B cell (primary cell): ENCODE measurements around the gene TTPAL.

ENCODE experiments used
- EZH2 ChIP-seq: IDR thresholded peaks from 2 replicates; pipeline ENCODE4 v1.6.1; 2012; ENCODE audit warnings: borderline replicate concordance, low read depth, mild to moderate bottlenecking, moderate library complexity, low read length; ENCODE audit not compliant: insufficient read depth, poor library complexity, severe bottlenecking
- TF ChIP-seq, protein P1 (sequence below): fragments of 200-600 bp; IDR thresholded peaks from one replicate; pipeline ENCODE4 v1.8.0; 2022; ENCODE audit warnings: antibody characterized with exemption, mild to moderate bottlenecking

DNA sequence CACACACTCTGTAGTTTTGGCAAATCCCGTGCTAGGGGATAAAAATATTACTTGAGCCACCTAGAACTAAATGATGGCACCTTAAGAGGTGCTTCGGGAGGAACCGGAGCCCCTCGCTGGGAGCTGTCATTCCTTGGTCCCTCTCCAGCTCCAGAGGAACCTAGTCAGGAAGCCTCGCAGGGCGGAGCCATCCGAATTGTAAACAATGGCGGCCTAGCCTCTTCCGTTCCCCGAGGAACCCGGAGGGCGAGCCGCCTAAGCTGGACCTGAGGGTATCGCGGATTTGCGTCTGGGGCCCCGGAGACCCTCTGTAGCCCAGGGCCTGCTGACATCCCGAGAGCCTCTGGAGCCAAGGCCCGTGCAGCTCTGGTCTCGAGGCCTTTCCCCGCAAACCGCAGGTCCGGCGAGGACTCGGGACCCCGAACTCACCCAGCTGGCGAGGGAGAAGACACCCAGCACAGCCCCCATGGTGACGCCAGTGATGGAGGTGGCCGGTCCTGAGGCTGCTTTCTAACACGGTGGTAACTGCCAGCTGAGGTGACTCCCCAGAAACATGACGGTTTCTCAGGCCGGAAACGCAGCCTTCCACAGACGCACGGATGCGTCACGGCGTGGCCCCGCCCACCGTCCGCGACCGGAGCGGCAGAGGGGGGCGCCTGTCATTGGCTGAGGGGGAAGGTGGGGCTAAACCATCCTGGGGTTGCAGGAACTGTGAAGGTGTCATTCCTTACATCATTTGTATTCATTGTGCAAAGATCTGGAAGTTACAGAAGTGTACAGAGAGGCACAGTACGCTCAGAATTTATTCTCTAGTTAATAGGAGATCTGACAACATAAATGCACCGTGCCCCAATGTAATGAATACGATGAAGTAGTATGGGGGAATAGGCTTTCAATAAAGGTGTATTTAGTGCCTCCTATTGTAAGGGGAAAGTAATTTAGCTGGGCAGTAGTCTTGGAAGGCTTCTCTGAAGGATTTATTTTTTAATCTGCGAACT is 46.1 kb downstream of the TTPAL start, which contains the start of gene SERINC3:
- no peak for TF ChIP-seq EZH2
- TF ChIP-seq, protein P1, sequence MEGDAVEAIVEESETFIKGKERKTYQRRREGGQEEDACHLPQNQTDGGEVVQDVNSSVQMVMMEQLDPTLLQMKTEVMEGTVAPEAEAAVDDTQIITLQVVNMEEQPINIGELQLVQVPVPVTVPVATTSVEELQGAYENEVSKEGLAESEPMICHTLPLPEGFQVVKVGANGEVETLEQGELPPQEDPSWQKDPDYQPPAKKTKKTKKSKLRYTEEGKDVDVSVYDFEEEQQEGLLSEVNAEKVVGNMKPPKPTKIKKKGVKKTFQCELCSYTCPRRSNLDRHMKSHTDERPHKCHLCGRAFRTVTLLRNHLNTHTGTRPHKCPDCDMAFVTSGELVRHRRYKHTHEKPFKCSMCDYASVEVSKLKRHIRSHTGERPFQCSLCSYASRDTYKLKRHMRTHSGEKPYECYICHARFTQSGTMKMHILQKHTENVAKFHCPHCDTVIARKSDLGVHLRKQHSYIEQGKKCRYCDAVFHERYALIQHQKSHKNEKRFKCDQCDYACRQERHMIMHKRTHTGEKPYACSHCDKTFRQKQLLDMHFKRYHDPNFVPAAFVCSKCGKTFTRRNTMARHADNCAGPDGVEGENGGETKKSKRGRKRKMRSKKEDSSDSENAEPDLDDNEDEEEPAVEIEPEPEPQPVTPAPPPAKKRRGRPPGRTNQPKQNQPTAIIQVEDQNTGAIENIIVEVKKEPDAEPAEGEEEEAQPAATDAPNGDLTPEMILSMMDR = no peak
